K562 (cell line): ENCODE measurements around the gene CAPN2.

ENCODE experiments used
- MAX ChIP-seq: sonication (generic); formaldehyde crosslinking; IDR thresholded peaks from 2 replicates; pipeline ENCODE4 v1.9.0; 2022; ENCODE audit warnings: mild to moderate bottlenecking, missing genetic modification reagents
- ZNF274 ChIP-seq: IDR thresholded peaks from 2 replicates; pipeline ENCODE4 v1.6.1; 2011; ENCODE audit warnings: low read depth, mild to moderate bottlenecking, low read length, moderate library complexity, borderline replicate concordance
- ZNF592 ChIP-seq: fragments of 450-650 bp; IDR thresholded peaks from 2 replicates; pipeline ENCODE4 v1.6.1; 2017; ENCODE audit warnings: antibody characterized with exemption, mild to moderate bottlenecking

- no peak for TF ChIP-seq ZNF274
- no peak for TF ChIP-seq ZNF592
- TF ChIP-seq MAX (CRISPR knock-in tag) = no peak
Measured at GRCh38 chr1:223763251-223763650, 50.9 kb downstream of the CAPN2 start.
